Erythroblast (primary cell): ENCODE measurements around the gene RCAN2.
"Not testable (repeated sequence)": the region's sequence is repeated elsewhere in the genome, so short reads cannot be mapped to it uniquely, and the experiment has no call there.

Experiments used
- DNase-seq, 2 experiments: peaks; one replicate each; lab custom pipeline; 2025; lab: John Stamatoyannopoulos, UW
- GATA1 ChIP-seq: IDR thresholded peaks from 2 replicates; pipeline ENCODE4 v1.6.1; 2011; ENCODE audit warnings: low read depth, mild to moderate bottlenecking, control low read depth, low read length, moderate library complexity
- POLR2A ChIP-seq: IDR thresholded peaks from 2 replicates; pipeline ENCODE4 v1.6.1; 2011; ENCODE audit warnings: mild to moderate bottlenecking, low read length

RCAN2 gene

DNA sequence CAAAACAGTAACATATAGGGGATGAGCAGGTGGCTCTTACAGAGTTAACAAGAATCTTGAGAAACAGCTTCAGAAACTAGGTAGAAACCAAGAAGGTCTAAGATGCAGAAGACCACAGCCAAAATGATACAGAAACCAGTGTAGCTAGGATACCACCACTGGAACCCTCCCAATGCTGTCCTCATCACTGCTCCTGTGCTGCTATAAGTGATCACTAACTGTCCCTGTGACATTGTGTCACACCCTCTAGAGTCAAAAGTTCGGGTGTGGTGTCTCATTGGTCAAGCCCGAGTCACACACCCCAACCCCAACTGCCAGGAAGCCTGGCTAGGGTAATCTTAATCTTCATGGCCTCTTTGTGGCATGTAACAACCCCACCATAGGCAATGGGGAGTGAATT is 153.1 kb downstream of the RCAN2 start:
- DNase-seq = no peak
- TF ChIP-seq POLR2A (no peak), GATA1 (no peak)

DNA sequence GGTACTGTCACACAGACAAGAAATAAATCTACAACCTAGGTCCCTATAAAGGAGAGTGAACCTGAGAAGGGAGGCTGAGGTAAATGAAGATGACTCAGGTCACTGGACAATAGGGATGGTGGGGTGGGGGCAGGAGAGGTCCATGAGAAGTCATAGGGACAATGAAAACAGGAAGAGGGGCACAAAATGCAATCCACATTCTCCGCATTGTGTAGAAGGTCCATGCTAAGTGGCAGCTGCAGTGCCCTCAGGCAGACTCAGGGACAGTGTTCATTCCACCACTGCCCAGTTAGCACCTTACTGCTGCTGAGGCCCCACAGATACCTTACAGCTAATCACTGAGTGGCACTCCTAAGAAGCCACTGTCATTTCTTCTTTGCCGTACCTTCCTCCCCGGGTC is 156.8 kb downstream of the RCAN2 start:
- no peak for TF ChIP-seq POLR2A
- no peak for TF ChIP-seq GATA1
- DNase-seq = no peak

DNA sequence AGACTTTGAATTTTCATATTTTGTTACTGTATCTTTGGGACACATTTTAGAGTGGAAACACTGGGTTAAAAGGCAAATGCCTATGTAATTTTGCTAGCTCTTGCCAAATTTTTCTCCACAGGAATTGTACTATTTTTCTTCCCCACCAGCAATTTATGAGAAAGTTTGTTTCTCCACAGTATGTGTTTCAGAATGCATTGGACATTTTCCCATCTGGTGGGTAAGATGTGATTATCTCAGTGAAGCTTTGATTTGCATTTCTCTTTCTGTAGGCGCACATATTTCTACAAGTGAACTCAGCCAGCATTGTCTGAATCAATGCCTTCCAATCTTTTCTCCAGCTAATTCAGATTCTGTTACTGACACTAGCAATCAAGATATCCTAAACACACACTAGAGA is 157.8 kb downstream of the RCAN2 start:
- no peak for DNase-seq
- TF ChIP-seq GATA1 (no peak), POLR2A (no peak)

DNA sequence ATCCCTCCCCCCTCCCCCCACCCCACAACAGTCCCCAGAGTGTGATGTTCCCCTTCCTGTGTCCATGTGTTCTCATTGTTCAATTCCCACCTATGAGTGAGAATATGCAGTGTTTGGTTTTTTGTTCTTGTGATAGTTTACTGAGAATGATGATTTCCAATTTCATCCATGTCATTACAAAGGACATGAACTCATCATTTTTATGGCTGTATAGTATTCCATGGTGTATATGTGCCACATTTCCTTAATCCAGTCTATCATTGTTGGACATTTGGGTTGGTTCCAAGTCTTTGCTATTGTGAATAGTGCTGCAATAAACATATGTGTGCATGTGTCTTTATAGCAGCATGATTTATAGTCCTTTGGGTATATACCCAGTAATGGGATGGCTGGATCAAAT is 158.8 kb downstream of the RCAN2 start:
- DNase-seq = not testable (repeated sequence)

DNA sequence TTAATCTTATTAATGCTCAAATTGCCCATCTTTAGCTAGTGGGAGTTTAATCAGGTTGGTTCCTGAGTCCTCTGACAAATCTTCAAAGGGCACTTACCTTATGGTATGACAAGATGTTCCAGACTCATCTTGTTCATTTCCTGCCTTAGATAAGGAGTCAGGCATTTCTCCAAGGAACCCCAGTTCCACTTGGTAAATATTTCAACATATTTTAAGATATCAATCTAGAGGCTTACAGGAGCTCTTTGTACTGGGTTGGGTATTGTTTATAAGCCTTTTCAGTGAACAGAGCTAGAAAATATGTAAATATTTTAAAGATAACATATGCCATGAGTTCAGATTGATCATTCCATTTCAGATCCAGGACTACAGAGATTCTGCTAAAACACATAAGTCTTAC is 159.8 kb downstream of the RCAN2 start:
- DNase-seq = no peak
- TF ChIP-seq GATA1 = no peak
- TF ChIP-seq POLR2A = no peak

DNA sequence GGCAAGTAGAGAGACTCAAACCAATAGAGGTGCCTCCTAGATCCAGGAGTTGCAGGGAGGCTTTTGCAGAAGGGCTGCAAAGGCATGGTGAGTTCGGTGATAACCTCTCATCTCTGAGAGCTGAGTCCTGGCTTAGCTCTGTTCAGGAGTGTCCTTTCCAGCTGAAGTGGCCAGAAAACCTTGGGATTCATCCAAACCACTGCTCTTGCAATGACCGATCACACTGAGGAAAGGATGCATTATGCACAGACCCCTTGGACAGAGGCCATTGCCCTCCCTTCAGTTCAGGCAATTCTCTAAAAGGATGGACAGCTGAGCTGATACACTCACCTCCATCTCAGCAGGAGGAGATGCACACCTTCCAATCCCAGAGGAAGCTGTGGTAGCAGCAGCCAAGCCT is 161.7 kb downstream of the RCAN2 start:
- no peak for DNase-seq
- TF ChIP-seq POLR2A (no peak), GATA1 (no peak)

DNA sequence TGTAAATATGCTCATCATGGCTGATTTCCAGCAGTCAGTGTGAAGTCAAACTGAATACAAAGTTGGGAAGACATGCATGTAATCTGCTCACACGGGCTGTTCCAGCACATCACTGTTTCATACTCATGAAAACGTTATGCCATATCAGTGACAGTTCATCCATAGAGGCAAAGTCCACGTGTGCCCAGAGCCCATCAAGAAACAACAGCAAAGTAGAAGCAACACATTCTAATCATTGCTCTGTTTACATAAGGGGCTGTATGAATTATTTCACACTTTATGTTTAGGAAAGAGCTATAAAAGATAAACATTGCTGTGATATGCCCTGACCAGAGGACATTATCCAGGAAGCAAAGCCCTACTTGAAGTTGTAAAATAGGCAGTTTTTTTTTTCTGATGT is 163.5 kb downstream of the RCAN2 start:
- no peak for DNase-seq
- TF ChIP-seq POLR2A (no peak), GATA1 (no peak)

DNA sequence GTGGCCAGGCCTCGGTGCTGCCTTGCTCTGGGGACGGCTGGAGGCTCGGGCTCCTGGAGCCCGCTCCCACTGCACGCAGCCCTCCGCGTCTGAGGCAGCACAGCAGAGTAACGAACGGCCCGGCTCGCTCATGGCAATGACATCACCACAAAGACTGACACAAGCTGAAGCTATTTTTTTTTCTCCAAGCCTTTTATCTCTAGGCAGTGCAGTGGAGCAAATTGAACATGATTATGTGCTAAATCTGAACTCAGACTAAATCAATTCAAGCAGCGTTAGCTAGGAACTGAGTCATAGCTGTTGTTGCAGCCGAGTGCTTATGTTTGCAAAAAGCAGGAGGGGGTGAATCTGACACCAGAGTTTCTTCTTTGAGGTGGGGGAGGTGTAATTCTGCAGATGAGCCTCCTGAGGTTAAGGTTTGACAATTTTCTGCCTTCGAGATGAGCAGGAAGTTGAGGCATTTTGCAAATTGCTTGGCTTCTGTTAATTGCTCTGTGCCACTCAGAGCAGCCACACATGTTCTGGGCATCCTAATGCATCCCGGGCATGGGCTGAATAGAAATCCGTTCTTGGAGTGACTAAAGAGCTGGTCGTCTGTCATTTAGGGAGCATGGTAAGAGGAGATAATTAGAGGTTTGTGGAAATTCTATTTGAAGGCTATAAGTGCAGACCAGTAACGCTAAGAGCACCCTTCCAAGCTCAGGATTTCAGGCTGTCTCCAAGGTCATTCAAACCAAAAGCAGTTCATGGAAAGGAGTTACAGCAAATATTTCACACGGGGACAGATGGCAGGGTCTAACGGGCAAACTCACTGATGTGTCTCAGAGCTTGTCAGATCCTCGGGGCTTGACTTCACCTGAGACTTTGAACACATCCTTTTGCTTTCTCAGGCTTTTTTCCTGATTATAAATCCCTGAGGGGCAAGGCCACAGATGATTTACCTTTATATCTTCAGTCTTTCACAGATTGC is 165.4 kb downstream of the RCAN2 start:
- TF ChIP-seq POLR2A = no peak
- no peak for TF ChIP-seq GATA1
- no peak for DNase-seq

DNA sequence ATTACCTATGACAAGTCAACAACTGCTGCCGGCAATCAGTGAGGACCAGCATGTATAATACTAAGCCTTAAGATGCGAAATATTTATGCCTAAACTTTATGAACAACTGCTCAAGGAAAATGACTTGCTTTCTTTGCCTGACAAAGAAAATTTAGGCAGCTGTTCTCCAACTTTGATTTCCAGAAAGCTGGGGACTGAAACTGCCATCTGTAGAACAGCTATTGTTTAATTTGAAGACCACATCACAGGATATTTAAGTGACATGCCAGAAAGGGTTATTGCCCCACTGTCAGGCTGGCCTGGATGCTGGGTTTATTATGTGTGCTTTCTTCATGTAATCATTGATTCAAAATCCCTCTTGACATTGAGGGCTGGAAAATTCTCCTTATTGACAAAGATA is 166.5 kb downstream of the RCAN2 start:
- DNase-seq = no peak
- TF ChIP-seq POLR2A = no peak
- no peak for TF ChIP-seq GATA1

DNA sequence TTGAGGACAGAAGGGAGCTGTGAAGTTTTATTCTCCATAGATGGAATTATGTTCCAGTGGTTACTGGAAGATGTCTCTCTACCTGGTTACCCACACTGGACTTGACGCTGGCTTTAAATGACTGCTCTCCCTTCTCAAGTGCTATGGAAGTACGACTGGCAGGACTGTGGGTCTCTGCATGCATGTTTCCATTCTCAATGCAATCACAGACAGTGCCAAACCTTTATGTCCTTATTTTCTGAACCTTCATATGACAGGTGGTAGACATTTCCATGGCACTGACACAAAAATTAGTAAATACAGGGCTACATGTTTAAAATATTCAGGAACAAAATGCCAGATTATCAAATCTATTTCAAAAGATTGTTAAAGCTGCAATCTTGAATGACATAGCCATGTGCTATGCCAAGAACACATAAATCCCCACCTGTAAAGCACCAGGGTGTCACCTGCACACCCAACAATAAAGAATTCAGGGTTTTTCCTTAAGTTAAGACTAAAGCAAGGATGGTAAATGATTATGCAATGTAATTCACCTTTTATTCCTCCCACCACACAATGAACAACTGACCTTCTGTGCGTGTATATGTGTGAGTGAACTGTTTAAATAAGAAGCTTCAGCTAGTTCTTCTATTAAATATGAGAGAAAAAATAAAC is 167.2 kb downstream of the RCAN2 start:
- TF ChIP-seq GATA1 = no peak
- no peak for TF ChIP-seq POLR2A

DNA sequence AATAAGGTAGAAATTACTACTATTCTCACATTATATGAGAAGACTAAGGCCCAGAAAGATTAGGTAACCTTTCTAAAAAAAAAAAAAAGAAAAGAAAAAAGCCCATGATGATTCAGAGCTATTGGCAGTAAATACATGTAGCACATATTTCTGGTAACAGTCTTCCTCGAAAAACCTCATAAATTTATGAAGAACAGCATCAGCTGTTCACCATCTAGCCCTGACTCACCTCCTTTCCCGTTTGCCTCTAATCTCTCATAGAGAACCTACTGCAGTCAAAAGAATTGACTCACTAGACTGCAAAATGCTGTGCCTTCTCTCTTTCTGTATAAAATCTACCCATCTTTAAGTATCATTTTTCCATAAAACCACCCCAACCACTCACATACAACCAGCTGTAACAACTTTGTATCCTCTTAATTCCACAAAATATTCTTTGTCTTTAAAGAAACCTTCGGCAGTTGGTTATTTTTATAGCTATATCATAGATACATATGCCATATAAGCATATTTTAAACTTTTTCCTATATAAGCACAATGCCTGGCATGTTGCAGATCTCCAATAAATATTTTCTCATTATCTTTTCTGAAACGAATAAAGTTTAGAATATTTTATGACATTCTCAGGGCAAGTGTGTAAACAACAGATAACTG is 167.8 kb downstream of the RCAN2 start:
- TF ChIP-seq GATA1 (no peak), POLR2A (no peak)
- DNase-seq = no peak

More for the DNA sequence above, 167.2 kb downstream of the RCAN2 start:
- no peak for DNase-seq

DNA sequence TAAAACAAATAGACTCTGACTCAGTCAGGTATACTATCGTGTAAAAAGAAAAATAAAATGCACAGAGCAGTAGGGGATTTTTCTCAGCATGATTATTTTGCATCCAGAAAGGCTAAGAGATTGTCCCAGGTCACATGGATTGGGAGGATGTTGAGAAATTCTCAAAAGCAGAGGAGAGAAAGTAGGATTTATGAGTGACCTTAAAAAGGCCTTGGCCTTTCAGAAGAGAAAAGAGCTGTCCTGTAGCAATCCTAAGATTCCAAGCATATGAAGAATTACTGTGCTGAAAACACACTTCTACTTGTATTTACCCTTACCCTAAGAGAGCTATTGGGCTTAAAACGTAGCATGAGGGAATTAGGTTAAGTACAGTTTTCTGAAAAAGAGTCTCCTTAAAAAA is 170.7 kb downstream of the RCAN2 start:
- TF ChIP-seq POLR2A = no peak
- TF ChIP-seq GATA1 = no peak

DNA sequence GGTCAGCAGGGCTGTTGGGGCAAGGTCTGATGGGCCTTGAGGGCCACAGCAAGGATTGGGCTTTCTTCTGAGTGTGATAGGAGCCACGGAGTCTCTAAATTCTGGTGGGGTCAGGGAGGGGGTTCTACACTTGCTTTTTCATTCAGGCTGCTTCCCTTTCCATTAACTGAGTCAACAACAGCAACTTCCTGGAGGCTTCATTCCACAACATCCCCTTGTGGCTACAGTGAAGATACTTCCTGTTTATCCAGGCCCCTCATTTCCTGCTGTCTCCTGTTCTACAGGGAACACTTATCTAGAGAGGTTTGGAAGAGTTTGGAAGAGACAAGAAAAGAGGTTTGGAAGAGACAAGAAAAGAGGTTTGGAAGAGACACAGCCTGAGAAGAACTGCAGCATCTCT is 175.7 kb downstream of the RCAN2 start:
- DNase-seq = no peak
- TF ChIP-seq GATA1 (no peak), POLR2A (no peak)

More for the DNA sequence above, 170.7 kb downstream of the RCAN2 start:
- no peak for DNase-seq

DNA sequence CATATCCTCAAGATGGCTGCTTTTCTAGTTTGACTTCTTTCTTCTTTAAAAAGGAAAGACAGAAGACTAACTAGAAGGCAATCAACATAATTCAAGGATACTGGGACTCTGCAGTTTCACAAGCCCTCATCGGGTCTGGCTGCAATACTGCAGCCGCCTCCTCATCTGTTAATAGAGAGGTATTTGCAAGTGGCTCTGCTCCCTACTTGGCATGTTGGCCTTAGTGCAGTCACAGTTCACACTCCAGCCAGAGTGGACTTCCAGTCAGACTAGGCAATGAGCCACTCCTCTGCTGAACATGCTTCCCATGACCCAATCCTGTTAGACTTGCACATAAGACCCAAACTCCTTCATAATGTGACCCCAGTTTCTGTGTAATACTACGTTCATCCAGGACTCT is 178.6 kb downstream of the RCAN2 start:
- TF ChIP-seq GATA1 (no peak), POLR2A (no peak)
- DNase-seq = no peak
